ENCODE measurements around the gene SMR3B. TPM values are rescaled to one million over a fixed set of nuclear protein-coding genes. Genes with fewer than 3 reads are reported as not detected.

The SMR3B gene
- total RNA-seq, 1 experiment from 2014 or later: not detected

Other genes with a start within 250 kb of the SMR3B start
- not detected in 2 replicates for gene PRR27, start 228.9 kb upstream of the SMR3B start, total RNA-seq (2014; rRNA removed)
- gene ODAM, start 187.4 kb upstream of the SMR3B start, total RNA-seq (2014; rRNA removed): not detected in 2 replicates
- not detected in 2 replicates for gene FDCSP, start 157.0 kb upstream of the SMR3B start, total RNA-seq (2014; rRNA removed)
- gene CSN3, start 140.5 kb upstream of the SMR3B start, total RNA-seq (2014; rRNA removed): not detected in 2 replicates
- gene CABS1, start 48.1 kb upstream of the SMR3B start, total RNA-seq (2014; rRNA removed): not detected in 2 replicates
- not detected in 2 replicates for gene SMR3A, start 22.4 kb upstream of the SMR3B start, total RNA-seq (2014; rRNA removed)
- gene OPRPN, start 14.8 kb downstream of the SMR3B start, total RNA-seq (2014; rRNA removed): not detected in 2 replicates
- not detected in 2 replicates for gene MUC7, start 89.1 kb downstream of the SMR3B start, total RNA-seq (2014; rRNA removed)
- 0.46 TPM in 1 of 2 replicates, not detected in the other for gene AMTN, start 135.4 kb downstream of the SMR3B start, total RNA-seq (2014; rRNA removed)
- gene AMBN, start 209.1 kb downstream of the SMR3B start, total RNA-seq (2014; rRNA removed): not detected in 2 replicates
- 0.06 TPM in 2 replicates for gene ENAM, start 245.6 kb downstream of the SMR3B start, total RNA-seq (2014; rRNA removed)

Measured in LHCN-M2 (cell line).